T-helper 1 cell (primary cell): ENCODE measurements around the gene HS3ST2.
"Not testable (repeated sequence)": the region's sequence is repeated elsewhere in the genome, so short reads cannot be mapped to it uniquely, and the experiment has no call there.

Experiments
- DNase-seq, 5 donors: peaks; one replicate each; pipeline ENCODE4 v3.0.0-alpha.2; 2012 to 2020

The HS3ST2 gene

DNA sequence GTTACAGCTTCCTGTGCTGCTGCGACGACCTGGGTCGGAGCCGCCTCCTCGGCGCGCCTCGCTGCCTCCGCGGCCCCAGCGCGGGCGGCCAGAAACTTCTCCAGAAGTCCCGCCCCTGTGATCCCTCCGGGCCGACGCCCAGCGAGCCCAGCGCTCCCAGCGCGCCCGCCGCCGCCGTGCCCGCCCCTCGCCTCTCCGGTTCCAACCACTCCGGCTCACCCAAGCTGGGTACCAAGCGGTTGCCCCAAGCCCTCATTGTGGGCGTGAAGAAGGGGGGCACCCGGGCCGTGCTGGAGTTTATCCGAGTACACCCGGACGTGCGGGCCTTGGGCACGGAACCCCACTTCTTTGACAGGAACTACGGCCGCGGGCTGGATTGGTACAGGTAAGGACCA lies 746 bp downstream of the HS3ST2 start:
- no peak for DNase-seq

- no peak for DNase-seq
Observed at GRCh38 chr16:22815863-22816262, 1.9 kb downstream of the HS3ST2 start.

DNA sequence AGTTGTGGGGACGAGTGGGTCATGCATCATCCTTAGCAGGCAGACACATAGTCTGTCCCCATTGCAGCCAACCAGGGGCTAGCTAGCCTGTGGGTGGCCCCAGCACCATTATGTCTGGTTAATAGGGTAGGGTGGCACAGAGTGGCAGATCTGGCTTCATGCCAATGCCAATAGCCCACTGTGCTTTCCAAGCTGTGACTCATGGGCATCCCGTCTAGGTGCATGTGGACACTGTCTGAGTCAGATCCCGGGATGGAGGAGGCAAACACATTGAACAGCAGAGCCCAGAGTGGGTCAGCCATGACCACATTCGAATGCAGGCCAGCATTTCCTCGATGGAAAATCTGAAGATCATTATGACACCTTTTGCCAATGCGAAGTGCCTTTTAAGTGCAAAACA lies 2.5 kb downstream of the HS3ST2 start:
- DNase-seq, result no peak

- not testable (repeated sequence) for DNase-seq
Observed at GRCh38 chr16:22818736-22819135, 4.8 kb downstream of the HS3ST2 start.

GRCh38 chr16:22838681-22839080 lies 24.7 kb downstream of the HS3ST2 start:
- no peak for DNase-seq

DNA sequence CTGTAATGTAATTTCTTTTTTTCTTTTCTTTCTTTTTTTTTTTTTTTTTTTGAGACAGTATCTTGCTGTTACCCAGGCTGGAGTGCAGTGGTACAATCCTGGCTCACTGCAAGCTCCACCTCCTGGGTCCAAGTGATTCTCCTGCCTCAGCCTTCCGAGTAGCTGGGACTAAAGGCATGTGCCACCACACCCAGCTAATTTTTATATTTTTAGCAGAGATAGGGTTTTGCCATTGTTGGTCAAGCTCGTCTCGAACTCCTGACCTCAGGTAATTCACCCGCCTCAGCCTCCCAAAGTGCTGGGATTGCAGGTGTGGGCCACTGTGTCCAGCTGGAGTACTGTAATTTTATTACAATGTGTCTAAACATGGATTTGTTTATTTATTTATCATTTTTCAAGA lies 28.1 kb downstream of the HS3ST2 start:
- DNase-seq, result not testable (repeated sequence)

DNA sequence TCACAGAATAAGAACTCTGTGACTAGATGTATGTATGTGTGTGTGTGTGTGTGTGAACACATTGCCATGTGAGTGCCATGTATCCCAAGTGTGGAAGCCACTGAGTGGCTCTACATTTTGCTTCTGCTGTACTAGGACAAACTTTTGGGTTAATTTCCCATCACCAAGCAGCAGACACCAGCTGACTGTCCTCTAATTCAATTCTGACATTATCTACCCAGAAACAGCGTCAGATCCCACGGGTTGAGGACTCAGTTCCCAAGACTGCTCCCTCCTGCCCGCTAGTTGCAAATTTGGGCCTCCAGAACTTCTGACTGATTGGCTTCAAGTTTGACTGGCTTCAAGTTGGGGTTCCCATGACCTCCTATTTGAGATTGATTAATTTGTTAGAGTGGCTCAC lies 29.2 kb downstream of the HS3ST2 start:
- DNase-seq, result no peak

DNA sequence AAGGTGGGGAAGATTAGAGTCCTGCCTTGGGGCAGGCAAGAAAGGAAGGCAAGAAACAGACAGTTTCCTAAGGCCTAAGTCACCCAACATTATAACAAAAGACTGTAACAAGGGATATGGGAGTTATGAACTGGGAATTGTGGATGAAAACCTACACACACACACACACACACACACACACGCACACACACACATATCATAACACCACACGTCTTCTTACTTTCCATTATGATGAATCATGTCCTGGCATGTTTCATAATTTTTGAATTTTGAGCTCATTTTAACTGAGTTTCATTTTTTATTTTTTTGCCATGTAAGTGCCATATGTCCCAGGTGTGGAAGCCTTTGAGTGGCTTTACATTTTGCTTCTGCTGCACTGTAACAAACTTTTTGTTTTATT lies 29.9 kb downstream of the HS3ST2 start:
- no peak for DNase-seq

GRCh38 chr16:22844416-22844815 lies 30.5 kb downstream of the HS3ST2 start:
- no peak for DNase-seq

GRCh38 chr16:22847100-22847499 lies 33.1 kb downstream of the HS3ST2 start:
- DNase-seq, result no peak

- DNase-seq, result no peak
Observed at GRCh38 chr16:22847690-22848089, 33.7 kb downstream of the HS3ST2 start.

DNA sequence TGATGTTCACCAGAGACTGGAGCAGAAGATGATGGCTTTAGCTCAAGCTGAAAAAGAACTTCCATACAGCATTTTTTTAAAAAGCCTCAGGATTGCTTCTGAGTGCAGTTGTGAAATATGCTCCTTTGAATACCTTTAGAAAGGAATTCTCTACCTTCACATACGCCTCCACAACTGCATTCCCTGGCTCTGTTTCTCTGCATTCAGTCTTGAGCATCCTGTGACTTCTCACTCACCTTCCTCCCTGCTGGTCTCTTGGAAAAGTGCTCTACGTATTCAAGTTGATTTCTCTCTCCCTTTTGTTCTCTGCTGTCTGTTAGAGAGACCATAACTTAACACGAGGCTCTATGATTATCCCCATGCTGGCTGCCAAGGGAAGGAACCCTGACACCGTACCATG lies 34.5 kb downstream of the HS3ST2 start:
- no peak for DNase-seq

DNA sequence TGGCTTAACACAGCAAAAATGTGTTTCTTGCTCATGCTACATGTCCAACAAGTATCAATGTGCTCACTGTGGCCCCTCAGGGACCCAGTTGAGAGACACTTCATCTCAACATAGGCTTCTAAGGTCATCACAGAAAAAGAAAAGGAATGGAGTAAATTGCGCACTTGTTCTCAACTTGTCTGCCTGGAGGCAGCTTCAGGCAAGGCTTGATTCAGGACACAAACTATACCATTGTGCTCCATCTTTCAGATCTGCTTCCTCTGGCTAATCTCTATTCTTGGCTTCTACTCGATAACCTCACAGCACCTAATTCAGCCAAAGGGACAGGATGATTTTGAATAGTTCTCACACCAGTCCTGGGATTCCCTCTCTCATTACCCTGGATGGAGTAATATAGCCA lies 35.6 kb downstream of the HS3ST2 start:
- DNase-seq, result no peak

DNA sequence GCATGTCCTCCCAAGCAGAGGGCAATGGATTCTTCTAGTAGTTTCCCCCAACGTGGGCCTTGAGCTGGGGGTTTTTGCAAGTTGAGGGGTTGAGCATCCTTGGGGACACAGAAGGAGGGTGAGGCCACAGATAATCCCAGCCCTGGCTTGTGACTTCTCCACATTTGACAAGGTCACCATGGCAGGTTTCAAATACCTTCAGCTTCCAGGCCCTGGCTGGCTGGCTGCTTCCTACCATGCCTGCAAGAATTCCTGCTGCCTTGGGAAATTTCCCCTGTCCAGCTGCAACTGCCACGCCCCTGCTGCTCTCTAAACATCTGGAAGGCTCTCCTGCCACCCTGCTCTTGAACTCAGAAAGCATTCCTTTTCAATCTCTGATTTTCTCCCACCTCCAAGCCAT lies 41.3 kb downstream of the HS3ST2 start:
- no peak for DNase-seq

GRCh38 chr16:22857296-22858025 lies 43.5 kb downstream of the HS3ST2 start:
- DNase-seq, result no peak

GRCh38 chr16:22859925-22860324 lies 46.0 kb downstream of the HS3ST2 start:
- DNase-seq, result no peak

- DNase-seq, result no peak
Observed at GRCh38 chr16:22861580-22861979, 47.6 kb downstream of the HS3ST2 start.

GRCh38 chr16:22862046-22862445 lies 48.1 kb downstream of the HS3ST2 start:
- no peak for DNase-seq

GRCh38 chr16:22864375-22864774 lies 50.4 kb downstream of the HS3ST2 start:
- DNase-seq, result no peak

- DNase-seq, result no peak
Observed at GRCh38 chr16:22868593-22869224, 54.7 kb downstream of the HS3ST2 start.

GRCh38 chr16:22871861-22872260 lies 57.9 kb downstream of the HS3ST2 start:
- no peak for DNase-seq

- no peak for DNase-seq
Observed at GRCh38 chr16:22874394-22874793, 60.4 kb downstream of the HS3ST2 start.

DNA sequence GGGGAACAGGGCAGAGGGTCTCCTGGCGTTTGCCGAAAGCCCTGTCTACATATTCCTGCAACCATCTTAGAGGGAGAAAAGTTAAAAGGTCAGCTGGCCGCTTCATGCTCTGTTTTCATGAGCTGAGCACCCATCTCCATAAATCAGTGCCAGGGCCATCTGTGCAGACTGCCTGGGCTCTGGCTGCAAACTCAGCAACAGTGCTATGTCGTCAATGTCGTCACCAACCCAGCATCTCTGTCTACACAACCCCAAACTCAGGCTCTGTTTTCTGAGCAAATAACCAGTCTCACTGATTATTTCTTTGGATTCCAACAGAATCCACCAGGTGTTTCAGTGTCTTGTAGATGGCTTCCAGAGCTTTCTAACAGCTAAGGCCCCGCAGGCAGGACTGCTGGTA lies 65.0 kb downstream of the HS3ST2 start:
- no peak for DNase-seq

DNA sequence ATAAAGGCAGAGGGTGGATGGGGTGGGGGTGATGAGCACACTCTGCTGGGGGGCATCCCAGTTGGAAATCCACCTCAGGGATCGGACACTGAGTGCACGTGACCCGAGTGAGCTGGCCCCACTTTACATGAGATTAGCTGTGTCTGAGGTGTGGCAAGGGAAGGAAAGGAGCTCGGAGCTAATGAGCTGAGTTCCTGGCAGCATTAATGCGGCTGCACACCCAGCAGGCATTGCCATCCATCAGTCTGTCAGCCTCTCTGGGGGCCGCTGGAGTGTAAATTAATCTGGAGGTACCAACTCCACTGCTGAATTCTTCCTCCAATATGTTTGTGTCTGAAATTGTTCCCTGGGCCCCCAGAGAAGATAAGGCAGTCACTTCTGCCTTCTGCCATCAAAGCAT lies 65.5 kb downstream of the HS3ST2 start:
- DNase-seq, result no peak

GRCh38 chr16:22882981-22883380 lies 69.0 kb downstream of the HS3ST2 start:
- DNase-seq, result no peak
